Chondrocyte (in vitro differentiated cells): ENCODE data around the gene PTPRE. TPM values are rescaled to one million over a fixed set of nuclear protein-coding genes. Genes with fewer than 3 reads are reported as not detected.

Experiments
- DNase-seq: peaks from one replicate; pipeline ENCODE4 v3.0.0; 2021; ENCODE audit warnings: mixed read lengths, low spot score
- H3K27ac Mint-ChIP-seq: one replicate; pipeline ENCODE4 v1.8.0; 2021; ENCODE audit warnings: mild to moderate bottlenecking, moderate library complexity, mixed read lengths; ENCODE audit not compliant: unreplicated experiment
- H3K27me3 Mint-ChIP-seq: 2 replicates; pipeline ENCODE4 v1.8.0; 2021; ENCODE audit warnings: low read depth, mixed read lengths
- H3K36me3 Mint-ChIP-seq: 2 replicates; pipeline ENCODE4 v1.8.0; 2021; ENCODE audit warnings: low read depth, mixed read lengths
- H3K4me1 Mint-ChIP-seq: 2 replicates; pipeline ENCODE4 v1.8.0; 2021; ENCODE audit warnings: low read depth, mild to moderate bottlenecking, mixed read lengths
- H3K4me3 Mint-ChIP-seq: one replicate; pipeline ENCODE4 v1.8.0; 2021; ENCODE audit warnings: mild to moderate bottlenecking, moderate library complexity, mixed read lengths; ENCODE audit not compliant: unreplicated experiment
- H3K9me3 Mint-ChIP-seq: 2 replicates; pipeline ENCODE4 v1.8.0; 2021; ENCODE audit warnings: low read depth, mixed read lengths
- CTCF ChIP-seq: fragments of 200-600 bp; sonication (generic); IDR thresholded peaks from 2 replicates; pipeline ENCODE4 v1.5.0; 2021; ENCODE audit warnings: antibody characterized with exemption, mild to moderate bottlenecking, moderate library complexity
- total RNA-seq: library from RNA; stranded (reverse); gene quantifications from 3 replicates; pipeline ENCODE4 v1.2.1, GENCODE V29; 2021

The PTPRE gene
- total RNA-seq, 1 donor from 2014 or later: 6.2 TPM

- H3K36me3 Mint-ChIP-seq: no peaks in the 10 kb centered on the region
- peaks cover 5% of the 10 kb centered on the region for H3K4me1 Mint-ChIP-seq
- TF ChIP-seq CTCF: no peak
- H3K9me3 Mint-ChIP-seq: no peaks in the 10 kb centered on the region
- H3K4me3 Mint-ChIP-seq: no peak overlapping the region
- H3K27me3 Mint-ChIP-seq: no peaks in the 10 kb centered on the region
- no peak for DNase-seq
- no peak overlapping the region for H3K27ac Mint-ChIP-seq
These were observed 117.5 kb downstream of the PTPRE start for GRCh38 chr10:128024426-128024825.

DNA sequence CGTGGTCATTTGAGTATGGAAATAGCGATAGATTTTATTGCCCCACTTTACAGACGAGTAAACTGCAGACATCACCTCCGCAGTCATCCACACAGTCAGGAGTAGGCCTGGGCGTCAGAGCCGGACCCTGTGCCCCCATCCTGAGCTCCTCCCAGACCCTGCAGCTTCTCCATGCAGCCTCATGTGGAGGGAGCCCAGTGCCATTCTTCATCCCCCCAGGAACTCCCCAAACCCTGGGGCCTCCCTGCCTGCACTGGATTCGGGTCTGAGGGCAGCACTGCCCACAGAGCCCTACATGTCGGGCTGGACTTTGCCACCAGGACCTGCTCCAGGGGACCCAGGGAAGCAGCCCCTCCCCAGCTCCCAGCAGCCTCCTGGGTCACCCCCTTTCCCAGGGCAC is 118.5 kb downstream of the PTPRE start:
- H3K27ac Mint-ChIP-seq: no peak overlapping the region
- peaks cover 5% of the 10 kb centered on the region for H3K4me1 Mint-ChIP-seq
- H3K27me3 Mint-ChIP-seq: no peaks in the 10 kb centered on the region
- no peaks in the 10 kb centered on the region for H3K36me3 Mint-ChIP-seq
- no peak for TF ChIP-seq CTCF
- no peak overlapping the region for H3K4me3 Mint-ChIP-seq
- H3K9me3 Mint-ChIP-seq: no peaks in the 10 kb centered on the region
- DNase-seq: peak; percentile 66

- Mint-ChIP-seq H3K36me3 (no peaks in the 10 kb centered on the region), H3K27me3 (no peaks in the 10 kb centered on the region), H3K27ac (no peak overlapping the region), H3K4me1 (peaks cover 5% of the 10 kb centered on the region), H3K4me3 (no peak overlapping the region), H3K9me3 (no peaks in the 10 kb centered on the region)
- no peak for TF ChIP-seq CTCF
- DNase-seq: peak; percentile 66
These were observed 119.0 kb downstream of the PTPRE start for GRCh38 chr10:128025951-128026350.

- Mint-ChIP-seq H3K36me3 (no peaks in the 10 kb centered on the region), H3K27me3 (no peaks in the 10 kb centered on the region), H3K27ac (no peak overlapping the region), H3K4me3 (no peak overlapping the region), H3K9me3 (no peaks in the 10 kb centered on the region), H3K4me1 (peaks cover 5% of the 10 kb centered on the region)
- no peak for DNase-seq
- TF ChIP-seq CTCF: no peak
These were observed 119.9 kb downstream of the PTPRE start for GRCh38 chr10:128026615-128027300.

DNA sequence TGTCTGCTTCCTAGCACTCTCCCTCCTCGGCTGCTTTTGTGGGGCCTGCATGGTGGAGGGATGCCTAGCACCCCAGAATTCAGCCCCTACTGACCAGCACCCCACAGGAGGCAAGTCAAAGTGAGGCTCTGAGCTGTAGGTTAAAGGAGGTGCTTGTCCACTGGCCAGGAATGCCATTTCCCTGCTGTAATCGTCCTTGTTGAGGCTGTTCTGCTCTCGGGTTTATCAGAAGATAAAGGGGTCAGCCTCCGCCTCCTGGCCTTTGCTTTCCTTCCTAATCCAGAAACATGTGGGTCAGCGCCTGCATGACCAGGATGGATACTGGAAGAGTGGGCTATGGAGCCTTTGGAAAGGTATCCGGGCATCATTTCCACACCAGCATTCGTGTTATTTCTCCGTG is 120.4 kb downstream of the PTPRE start:
- TF ChIP-seq CTCF: no peak
- no peaks in the 10 kb centered on the region for H3K27me3 Mint-ChIP-seq
- DNase-seq: no peak
- H3K4me3 Mint-ChIP-seq: no peak overlapping the region
- H3K36me3 Mint-ChIP-seq: no peaks in the 10 kb centered on the region
- H3K9me3 Mint-ChIP-seq: no peaks in the 10 kb centered on the region
- no peak overlapping the region for H3K27ac Mint-ChIP-seq
- H3K4me1 Mint-ChIP-seq: peaks cover 5% of the 10 kb centered on the region
